Measurements from ENCODE around the gene SLC16A5.
A peak's percentile ranks its signal among the peaks of the same experiment; 100 is the strongest.

SLC16A5 gene

GRCh38 chr17:75153780-75154194 is 66.0 kb downstream of the SLC16A5 start:
- Histone ChIP-seq H3K4me3 (ENCODE audit: low read depth, low read length) (peak overlapping the region; percentile 81), H3K36me3 (peaks cover 50% of the 10 kb centered on the region), H3K27me3 (ENCODE audit: insufficient read depth, low read depth, severe bottlenecking) (no peaks in the 10 kb centered on the region), H3K27ac (peak overlapping the region; percentile 85), H3K9me3 (ENCODE audit: severe bottlenecking) (no peaks in the 10 kb centered on the region)
- TF ChIP-seq CTCF (IDR thresholded peaks at IDR 0.05; ENCODE audit: low read depth, low read length): no peak
- peak; percentile 44 for DNase-seq

- H3K27ac ChIP-seq: peak within 1 kb of the TSS; percentile 85
- peak within 1 kb of the TSS; percentile 81 for H3K4me3 ChIP-seq (ENCODE audit: low read depth, low read length)
- H3K27me3 ChIP-seq (ENCODE audit: insufficient read depth, low read depth, severe bottlenecking): no peaks in the 10 kb centered on the region
- H3K36me3 ChIP-seq: peaks cover 51% of the 10 kb centered on the region
- no peak for TF ChIP-seq CTCF (IDR thresholded peaks at IDR 0.05; ENCODE audit: low read depth, low read length)
- peak; percentile 100 for DNase-seq
- no peaks in the 10 kb centered on the region for H3K9me3 ChIP-seq (ENCODE audit: severe bottlenecking)
These were observed 66.7 kb downstream of the SLC16A5 start, which contains the start of gene JPT1 for GRCh38 chr17:75154195-75155106. TSS of gene JPT1 (minus strand) at chr17:75154512. CDS start at chr17:75154397, 115 bp downstream.

- DNase-seq: no peak
- Histone ChIP-seq H3K27ac (peak overlapping the region; percentile 55), H3K27me3 (ENCODE audit: insufficient read depth, low read depth, severe bottlenecking) (no peaks in the 10 kb centered on the region), H3K4me3 (ENCODE audit: low read depth, low read length) (no peak overlapping the region; the same call in 1 of the 2 replicates), H3K9me3 (ENCODE audit: severe bottlenecking) (no peaks in the 10 kb centered on the region), H3K36me3 (peaks cover 54% of the 10 kb centered on the region)
- no peak for TF ChIP-seq CTCF (IDR thresholded peaks at IDR 0.05; ENCODE audit: low read depth, low read length)
These were observed 67.4 kb downstream of the SLC16A5 start for GRCh38 chr17:75155191-75155601.
